HEK293 (cell line): ENCODE results near the gene WSB2.

Experiments
- CTCF ChIA-PET: fragments of 350-600 bp; formaldehyde crosslinking; extraction: SDS; loops from one replicate; lab custom pipeline; 2021; ENCODE audit warnings: antibody characterized with exemption; lab: Yijun Ruan, JAX
- POLR2A ChIA-PET: fragments of 300-600 bp; formaldehyde crosslinking; extraction: SDS; loops from one replicate; lab custom pipeline; 2020; ENCODE audit warnings: antibody characterized with exemption, inconsistent platforms; lab: Yijun Ruan, JAX
- H3K27ac ChIP-seq: fragments of 200-500 bp; sonication (Bioruptor generic); 2 replicates; pipeline ENCODE4 v1.5.1; 2014; ENCODE audit warnings: low read depth, low read length, control low read depth, inconsistent platforms; ENCODE audit errors: extremely low read depth
- H3K36me3 ChIP-seq, 2 experiments: fragments of 200-500 bp in 1 of 2; sonication (Bioruptor generic) in 1 of 2; 1 replicate in 1 of 2; 2 replicates in 1 of 2; pipeline ENCODE4 v1.5.1; 2014 to 2017; ENCODE audit warnings: inconsistent platforms in 2 of 2, low read length in 2 of 2; ENCODE audit not compliant: control insufficient read depth in 2 of 2, insufficient read depth in 1 of 2
- H3K4me1 ChIP-seq: fragments of 200-500 bp; sonication (Bioruptor generic); 2 replicates; pipeline ENCODE4 v1.5.1; 2014; ENCODE audit warnings: mild to moderate bottlenecking, low read length, inconsistent platforms; ENCODE audit not compliant: control insufficient read depth, insufficient read depth
- H3K4me3 ChIP-seq: 2 replicates; pipeline ENCODE4 v1.5.1; 2011; ENCODE audit warnings: low read depth, mild to moderate bottlenecking, control low read depth, low read length, moderate library complexity
- H3K9me3 ChIP-seq: fragments of 200-500 bp; sonication (Bioruptor generic); 2 replicates; pipeline ENCODE4 v1.5.1; 2014; ENCODE audit warnings: low read depth, low read length, inconsistent platforms; ENCODE audit not compliant: control insufficient read depth, insufficient read depth
- GLI4 ChIP-seq: fragments of 450-650 bp; formaldehyde crosslinking; IDR thresholded peaks from 2 replicates; pipeline ENCODE4 v1.5.1; 2016; ENCODE audit warnings: missing biosample characterization, missing genetic modification characterization
- GLIS1 ChIP-seq: fragments of 450-650 bp; formaldehyde crosslinking; IDR thresholded peaks from 2 replicates; pipeline ENCODE4 v1.5.1; 2016; ENCODE audit warnings: missing biosample characterization, missing genetic modification characterization
- HOXA7 ChIP-seq: sonication (generic); formaldehyde crosslinking; IDR thresholded peaks from 2 replicates; pipeline ENCODE4 v1.8.1; 2022; ENCODE audit warnings: missing genetic modification reagents, borderline replicate concordance
- HOXD13 ChIP-seq: sonication (generic); formaldehyde crosslinking; IDR thresholded peaks from 2 replicates; pipeline ENCODE4 v1.8.0; 2022; ENCODE audit warnings: missing genetic modification reagents, borderline replicate concordance
- REPIN1 ChIP-seq: fragments of 450-650 bp; formaldehyde crosslinking; IDR thresholded peaks from 2 replicates; pipeline ENCODE4 v1.5.1; 2017; ENCODE audit warnings: missing biosample characterization, missing genetic modification characterization, low read depth
- SALL2 ChIP-seq: fragments of 450-650 bp; formaldehyde crosslinking; IDR thresholded peaks from 2 replicates; pipeline ENCODE4 v1.5.0; 2017; ENCODE audit warnings: missing biosample characterization, mild to moderate bottlenecking, missing genetic modification characterization, borderline replicate concordance
- TCF7L2 ChIP-seq: IDR thresholded peaks from 2 replicates; pipeline ENCODE4 v1.6.1; 2011; ENCODE audit warnings: low read depth, mild to moderate bottlenecking, inconsistent platforms, low read length, moderate library complexity, borderline replicate concordance
- WT1 ChIP-seq: fragments of 450-650 bp; formaldehyde crosslinking; IDR thresholded peaks from 2 replicates; pipeline ENCODE4 v1.5.1; 2016; ENCODE audit warnings: missing biosample characterization, missing genetic modification characterization
- YY2 ChIP-seq: fragments of 450-650 bp; formaldehyde crosslinking; IDR thresholded peaks from 2 replicates; pipeline ENCODE4 v1.5.1; 2016; ENCODE audit warnings: missing biosample characterization, missing genetic modification characterization
- ZBTB17 ChIP-seq: fragments of 450-650 bp; formaldehyde crosslinking; IDR thresholded peaks from 2 replicates; pipeline ENCODE4 v1.5.1; 2016; ENCODE audit warnings: missing biosample characterization, missing genetic modification characterization
- ZFHX2 ChIP-seq: fragments of 450-650 bp; formaldehyde crosslinking; conservative IDR thresholded peaks from 2 replicates; pipeline ENCODE4 v1.5.1; 2016; ENCODE audit warnings: missing biosample characterization, missing genetic modification characterization
- ZFP37 ChIP-seq: fragments of 450-650 bp; formaldehyde crosslinking; IDR thresholded peaks from 2 replicates; pipeline ENCODE4 v1.5.1; 2016; ENCODE audit warnings: missing biosample characterization, missing genetic modification characterization
- ZNF114 ChIP-seq: fragments of 450-650 bp; formaldehyde crosslinking; IDR thresholded peaks from 2 replicates; pipeline ENCODE4 v1.5.0; 2017; ENCODE audit warnings: missing biosample characterization, missing genetic modification characterization
- ZNF121 ChIP-seq: fragments of 450-650 bp; formaldehyde crosslinking; IDR thresholded peaks from 2 replicates; pipeline ENCODE4 v1.5.1; 2016; ENCODE audit warnings: missing biosample characterization, missing genetic modification characterization
- ZNF138 ChIP-seq: fragments of 450-650 bp; formaldehyde crosslinking; IDR thresholded peaks from 2 replicates; pipeline ENCODE4 v1.5.1; 2016; ENCODE audit warnings: missing biosample characterization, missing genetic modification characterization, borderline replicate concordance
- ZNF146 ChIP-seq: fragments of 450-650 bp; formaldehyde crosslinking; IDR thresholded peaks from 2 replicates; pipeline ENCODE4 v1.5.1; 2016; ENCODE audit warnings: missing biosample characterization, missing genetic modification characterization
- ZNF157 ChIP-seq: fragments of 450-650 bp; formaldehyde crosslinking; IDR thresholded peaks from 2 replicates; pipeline ENCODE4 v1.5.1; 2016; ENCODE audit warnings: missing biosample characterization, missing genetic modification characterization
- ZNF2 ChIP-seq: fragments of 450-650 bp; formaldehyde crosslinking; IDR thresholded peaks from 2 replicates; pipeline ENCODE4 v1.5.1; 2016; ENCODE audit warnings: missing biosample characterization, missing genetic modification characterization
- ZNF202 ChIP-seq: fragments of 450-650 bp; formaldehyde crosslinking; IDR thresholded peaks from 2 replicates; pipeline ENCODE4 v1.5.1; 2016; ENCODE audit warnings: missing biosample characterization, missing genetic modification characterization, borderline replicate concordance
- ZNF239 ChIP-seq: fragments of 450-650 bp; formaldehyde crosslinking; IDR thresholded peaks from 2 replicates; pipeline ENCODE4 v1.5.1; 2016; ENCODE audit warnings: missing biosample characterization, missing genetic modification characterization
- ZNF394 ChIP-seq: fragments of 450-650 bp; formaldehyde crosslinking; IDR thresholded peaks from 2 replicates; pipeline ENCODE4 v1.5.1; 2016; ENCODE audit warnings: missing biosample characterization, missing genetic modification characterization, mild to moderate bottlenecking, moderate library complexity, borderline replicate concordance
- ZNF48 ChIP-seq: fragments of 450-650 bp; formaldehyde crosslinking; IDR thresholded peaks from 2 replicates; pipeline ENCODE4 v1.5.1; 2016; ENCODE audit warnings: missing biosample characterization, missing genetic modification characterization
- ZNF514 ChIP-seq: fragments of 450-650 bp; formaldehyde crosslinking; IDR thresholded peaks from 2 replicates; pipeline ENCODE4 v1.5.1; 2016; ENCODE audit warnings: missing biosample characterization, missing genetic modification characterization
- ZNF529 ChIP-seq: fragments of 450-650 bp; formaldehyde crosslinking; IDR thresholded peaks from 2 replicates; pipeline ENCODE4 v1.5.1; 2017; ENCODE audit warnings: missing genetic modification characterization, missing biosample characterization; ENCODE audit not compliant: insufficient replicate concordance
- ZNF548 ChIP-seq: fragments of 450-650 bp; formaldehyde crosslinking; IDR thresholded peaks from 2 replicates; pipeline ENCODE4 v1.5.1; 2016; ENCODE audit warnings: missing biosample characterization, missing genetic modification characterization
- ZNF596 ChIP-seq: fragments of 450-650 bp; IDR thresholded peaks from 2 replicates; pipeline ENCODE4 v1.5.0; 2018; ENCODE audit warnings: missing biosample characterization, mild to moderate bottlenecking, missing genetic modification characterization, moderate library complexity
- ZNF600 ChIP-seq: fragments of 450-650 bp; formaldehyde crosslinking; IDR thresholded peaks from 2 replicates; pipeline ENCODE4 v1.5.1; 2016; ENCODE audit warnings: missing biosample characterization, missing genetic modification characterization
- ZNF654 ChIP-seq: fragments of 450-650 bp; formaldehyde crosslinking; IDR thresholded peaks from 2 replicates; pipeline ENCODE4 v1.5.1; 2016; ENCODE audit warnings: low read depth, missing biosample characterization, missing genetic modification characterization
- ZNF768 ChIP-seq: fragments of 450-650 bp; formaldehyde crosslinking; IDR thresholded peaks from 2 replicates; pipeline ENCODE4 v1.5.1; 2018; ENCODE audit warnings: missing biosample characterization, mild to moderate bottlenecking, missing genetic modification characterization
- ZNF777 ChIP-seq: fragments of 450-650 bp; formaldehyde crosslinking; IDR thresholded peaks from 2 replicates; pipeline ENCODE4 v1.5.1; 2017; ENCODE audit warnings: missing biosample characterization, missing genetic modification characterization, borderline replicate concordance
- ZNF792 ChIP-seq: fragments of 450-650 bp; formaldehyde crosslinking; IDR thresholded peaks from 2 replicates; pipeline ENCODE4 v1.5.1; 2016; ENCODE audit warnings: missing biosample characterization, missing genetic modification characterization
- ZXDB ChIP-seq: fragments of 450-650 bp; formaldehyde crosslinking; IDR thresholded peaks from 2 replicates; pipeline ENCODE4 v1.5.1; 2016; ENCODE audit warnings: missing biosample characterization, missing genetic modification characterization
- TF ChIP-seq, protein P1 (sequence below): IDR thresholded peaks from 2 replicates; pipeline ENCODE4 v1.6.1; 2011; ENCODE audit warnings: mild to moderate bottlenecking, low read depth, low read length, borderline replicate concordance

Gene WSB2

GRCh38 chr12:118058881-118059280, 2.1 kb downstream of the WSB2 start:
- POLR2A ChIA-PET, result interaction anchor here (0.5 kb wide), 1 partner anchor 319 kb away, joined by 3 read pairs; no protein-coding TSS in a partner anchor
- TF ChIP-seq YY2 (no peak), HOXD13 (CRISPR knock-in tag) (no peak), ZNF146 (no peak), ZFP37 (no peak), ZNF48 (tag by site-specific recombination) (no peak), REPIN1 (tag by site-specific recombination) (no peak), ZNF596 (tag by site-specific recombination) (no peak), ZNF792 (no peak), GLI4 (tag by site-specific recombination) (no peak), SALL2 (tag by site-specific recombination) (no peak), ZNF600 (no peak), ZNF777 (tag by site-specific recombination) (no peak), ZBTB17 (no peak), ZNF768 (tag by site-specific recombination) (no peak), ZNF529 (tag by site-specific recombination) (no peak), ZNF138 (tag by site-specific recombination) (no peak), ZXDB (tag by site-specific recombination) (no peak), HOXA7 (CRISPR knock-in tag) (no peak), ZFHX2 (no peak), ZNF2 (no peak)
- Histone ChIP-seq H3K36me3 (no peaks in the 10 kb centered on the region; a peak in 1 of 3 replicates), H3K27ac (no peak overlapping the region), H3K9me3 (no peaks in the 10 kb centered on the region), H3K4me1 (0 out of 2 replicates have a peak, but pooled peaks cover 3% of the 10 kb centered on the region), H3K4me3 (no peak overlapping the region)
- CTCF ChIA-PET, result interaction anchor here (0.6 to 1.0 kb wide), 4 partner anchors 45 to 939 kb away, joined by 3 read pairs; no protein-coding TSS in a partner anchor

DNA sequence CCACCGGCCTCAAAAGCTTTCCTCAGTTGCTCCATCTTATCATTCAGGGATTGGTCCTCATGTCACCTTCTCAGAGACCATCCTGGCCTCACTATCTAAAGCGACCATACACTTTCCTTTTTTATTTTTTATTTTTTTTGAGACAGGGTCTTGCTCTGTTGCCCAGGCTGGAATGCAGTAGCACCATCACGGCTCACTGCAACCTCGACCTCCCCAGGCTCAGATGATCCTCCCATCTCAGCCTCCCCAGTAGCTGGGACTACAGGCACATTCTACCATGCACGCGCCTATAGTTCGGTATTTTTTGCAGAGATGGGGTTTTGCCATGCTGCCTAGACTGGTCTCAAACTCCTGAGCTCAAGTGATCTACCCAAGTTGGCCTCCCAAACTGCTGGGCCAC, 2.8 kb downstream of the WSB2 start:
- Histone ChIP-seq H3K36me3 (no peaks in the 10 kb centered on the region; a peak in 1 of 3 replicates), H3K27ac (no peak overlapping the region), H3K4me3 (no peak overlapping the region), H3K9me3 (no peaks in the 10 kb centered on the region), H3K4me1 (0 out of 2 replicates have a peak, but pooled peaks cover 3% of the 10 kb centered on the region)
- ChIA-PET CTCF (interaction anchor here (0.5 to 1.0 kb wide), 2 partner anchors 9 to 201 kb away, joined by 3 to 4 read pairs; no protein-coding TSS in a partner anchor), POLR2A (no interaction called here)
- TF ChIP-seq ZNF114 (tag by site-specific recombination) (no peak), ZNF121 (tag by site-specific recombination) (peak; percentile 80)

- no peak overlapping the region for H3K27ac ChIP-seq
- no peak for TF ChIP-seq ZNF202 (tag by site-specific recombination)
- TF ChIP-seq GLIS1, result no peak
- no peak for TF ChIP-seq TCF7L2
- TF ChIP-seq ZNF157, result no peak
- TF ChIP-seq ZNF654 (tag by site-specific recombination), result no peak
- TF ChIP-seq ZNF548, result no peak
- TF ChIP-seq, protein P1, sequence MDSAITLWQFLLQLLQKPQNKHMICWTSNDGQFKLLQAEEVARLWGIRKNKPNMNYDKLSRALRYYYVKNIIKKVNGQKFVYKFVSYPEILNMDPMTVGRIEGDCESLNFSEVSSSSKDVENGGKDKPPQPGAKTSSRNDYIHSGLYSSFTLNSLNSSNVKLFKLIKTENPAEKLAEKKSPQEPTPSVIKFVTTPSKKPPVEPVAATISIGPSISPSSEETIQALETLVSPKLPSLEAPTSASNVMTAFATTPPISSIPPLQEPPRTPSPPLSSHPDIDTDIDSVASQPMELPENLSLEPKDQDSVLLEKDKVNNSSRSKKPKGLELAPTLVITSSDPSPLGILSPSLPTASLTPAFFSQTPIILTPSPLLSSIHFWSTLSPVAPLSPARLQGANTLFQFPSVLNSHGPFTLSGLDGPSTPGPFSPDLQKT, result no peak
- TF ChIP-seq ZNF239, result no peak
- no peak for TF ChIP-seq WT1
- TF ChIP-seq SALL2 (tag by site-specific recombination), result no peak
- TF ChIP-seq ZNF394 (tag by site-specific recombination), result no peak
- no peak for TF ChIP-seq ZNF514 (tag by site-specific recombination)
Measured at GRCh38 chr12:118055865-118056773, 4.9 kb downstream of the WSB2 start.

More at GRCh38 chr12:118055865-118056773, 4.9 kb downstream of the WSB2 start:
- ChIA-PET POLR2A (no interaction called here), CTCF (interaction anchor here (0.6 to 3.8 kb wide), 8 partner anchors 9 to 490 kb away, joined by 3 to 44 read pairs (median 3); no protein-coding TSS in a partner anchor)
- no peaks in the 10 kb centered on the region for H3K9me3 ChIP-seq
- H3K4me3 ChIP-seq, result no peak overlapping the region
- H3K36me3 ChIP-seq, result peaks cover 6 to 15% of the 10 kb centered on the region in 2 experiments; a peak in 2 of 3 replicates
- 0 out of 2 replicates have a peak, but pooled peaks cover 3% of the 10 kb centered on the region for H3K4me1 ChIP-seq
